Measurements from ENCODE around the gene GTPBP6.
A peak's percentile ranks its signal among the peaks of the same experiment; 100 is the strongest.

GRCh38 chrX:346034-346813, 27.6 kb upstream of the GTPBP6 start:
- peak; percentile 38 to 54 for TF ChIP-seq CTCF (conservative IDR thresholded peaks at IDR 0.05; ENCODE audit: low read depth in 2 of 2)
- TF ChIP-seq EZH2 (IDR thresholded peaks at IDR 0.05; ENCODE audit: low read depth, unreplicated experiment) = no peak
- TF ChIP-seq POLR2AphosphoS5 (IDR thresholded peaks at IDR 0.05; ENCODE audit: low read depth) = no peak
- no peak for TF ChIP-seq CREB1 (CRISPR knock-in tag; IDR thresholded peaks at IDR 0.05; ENCODE audit: low read depth)
- no peak for TF ChIP-seq JUNB (IDR thresholded peaks at IDR 0.05; ENCODE audit: unreplicated experiment)
- TF ChIP-seq EZH2phosphoT487 (IDR thresholded peaks at IDR 0.05; ENCODE audit: unreplicated experiment) = no peak
